Germinal center (tissue), 1 donor: Measurements from ENCODE around the gene DHX30.
"Not testable (repeated sequence)": the region's sequence is repeated elsewhere in the genome, so short reads cannot be mapped to it uniquely, and the experiment has no call there.

ENCODE experiments used
- DNase-seq: peaks from one replicate; pipeline ENCODE4 v3.0.0; 2012; ENCODE audit warnings: mixed read lengths, low spot score

The DHX30 gene

GRCh38 chr3:47803480-47804025 lies 615 bp downstream of the DHX30 start:
- DNase-seq = no peak

- no peak for DNase-seq
Measured at GRCh38 chr3:47804577-47804976, 1.6 kb downstream of the DHX30 start.

GRCh38 chr3:47813551-47814177 lies 10.7 kb downstream of the DHX30 start:
- no peak for DNase-seq

GRCh38 chr3:47817609-47818008 lies 14.7 kb downstream of the DHX30 start:
- no peak for DNase-seq

GRCh38 chr3:47824541-47825473 lies 21.9 kb downstream of the DHX30 start:
- peak; percentile 92 for DNase-seq

GRCh38 chr3:47825590-47825989 lies 22.7 kb downstream of the DHX30 start:
- DNase-seq = no peak

GRCh38 chr3:47829482-47829881 lies 26.5 kb downstream of the DHX30 start:
- not testable (repeated sequence) for DNase-seq

GRCh38 chr3:47836986-47837385 lies 34.0 kb downstream of the DHX30 start:
- no peak for DNase-seq

- DNase-seq = no peak
Measured at GRCh38 chr3:47838503-47838902, 35.6 kb downstream of the DHX30 start.

GRCh38 chr3:47841786-47842349 lies 38.9 kb downstream of the DHX30 start:
- DNase-seq = no peak

GRCh38 chr3:47846186-47846879 lies 43.4 kb downstream of the DHX30 start:
- no peak for DNase-seq

- no peak for DNase-seq
Measured at GRCh38 chr3:47846880-47847248, 43.9 kb downstream of the DHX30 start.

GRCh38 chr3:47847260-47847659 lies 44.3 kb downstream of the DHX30 start:
- no peak for DNase-seq

- DNase-seq = no peak
Measured at GRCh38 chr3:47847801-47848518, 45.0 kb downstream of the DHX30 start.

- DNase-seq = no peak
Measured at GRCh38 chr3:47848599-47849117, 45.7 kb downstream of the DHX30 start.

- DNase-seq = no peak
Measured at GRCh38 chr3:47849186-47849698, 46.3 kb downstream of the DHX30 start.

- no peak for DNase-seq
Measured at GRCh38 chr3:47849699-47850563, 47.0 kb downstream of the DHX30 start.

GRCh38 chr3:47850564-47851410 lies 47.8 kb downstream of the DHX30 start:
- DNase-seq = no peak
